HFFc6 (cell line): ENCODE measurements around the gene PKP4. TPM values are rescaled to one million over a fixed set of nuclear protein-coding genes. Genes with fewer than 3 reads are reported as not detected.

Experiments
- DNase-seq: peaks from one replicate; pipeline ENCODE4 v3.0.0-alpha.2; 2018
- H3K27ac Mint-ChIP-seq: 2 replicates; pipeline ENCODE4 v1.8.0; 2020; ENCODE audit warnings: mild to moderate bottlenecking, mixed read lengths
- H3K27me3 Mint-ChIP-seq: 2 replicates; pipeline ENCODE4 v1.8.0; 2021; ENCODE audit warnings: mild to moderate bottlenecking, moderate library complexity, mixed read lengths; ENCODE audit not compliant: insufficient read depth
- H3K36me3 Mint-ChIP-seq: 2 replicates; pipeline ENCODE4 v1.8.0; 2021; ENCODE audit warnings: low read depth, mixed read lengths
- H3K4me1 Mint-ChIP-seq: 2 replicates; pipeline ENCODE4 v1.8.0; 2020; ENCODE audit warnings: low read depth, mixed read lengths
- H3K4me3 Mint-ChIP-seq: 2 replicates; pipeline ENCODE4 v1.8.0; 2020; ENCODE audit warnings: mild to moderate bottlenecking, moderate library complexity, mixed read lengths
- H3K9me3 Mint-ChIP-seq: 2 replicates; pipeline ENCODE4 v1.8.0; 2020; ENCODE audit warnings: mild to moderate bottlenecking, mixed read lengths
- CTCF ChIP-seq: fragments of 200-600 bp; sonication (generic); IDR thresholded peaks from 2 replicates; pipeline ENCODE4 v1.5.0; 2021; ENCODE audit warnings: antibody characterized with exemption, mild to moderate bottlenecking
- total RNA-seq, 6 experiments: library from RNA; stranded (reverse); fragmentation: NEBNext Ultra II Directional; extraction: Animal tissue kit (Norgen Biotek cat#: 25700); gene quantifications; 2 replicates in 1 of 6; 3 replicates in 5 of 6; pipeline ENCODE4 v1.2.3, GENCODE V29; 2021

Gene PKP4
- total RNA-seq, 6 experiments from 2014 or later, result 35.9 to 48.9 (median 43.5) TPM

GRCh38 chr2:158677542-158677941, 220.8 kb downstream of the PKP4 start:
- H3K9me3 Mint-ChIP-seq, result no peaks in the 10 kb centered on the region
- H3K4me3 Mint-ChIP-seq, result no peak overlapping the region
- no peaks in the 10 kb centered on the region for H3K4me1 Mint-ChIP-seq
- peaks cover 46% of the 10 kb centered on the region for H3K36me3 Mint-ChIP-seq
- H3K27ac Mint-ChIP-seq, result no peak overlapping the region
- no peak for TF ChIP-seq CTCF
- DNase-seq, result no peak
- no peaks in the 10 kb centered on the region for H3K27me3 Mint-ChIP-seq

- TF ChIP-seq CTCF, result no peak
- peaks cover 10% of the 10 kb centered on the region for H3K4me1 Mint-ChIP-seq
- H3K4me3 Mint-ChIP-seq, result no peak overlapping the region
- H3K27me3 Mint-ChIP-seq, result no peaks in the 10 kb centered on the region
- DNase-seq, result no peak
- peaks cover 34% of the 10 kb centered on the region for H3K36me3 Mint-ChIP-seq
- no peaks in the 10 kb centered on the region for H3K9me3 Mint-ChIP-seq
- H3K27ac Mint-ChIP-seq, result no peak overlapping the region
Measured at GRCh38 chr2:158681816-158682215, 225.1 kb downstream of the PKP4 start.

GRCh38 chr2:158685646-158686045, 228.9 kb downstream of the PKP4 start:
- Mint-ChIP-seq H3K27ac (no peak overlapping the region), H3K36me3 (peaks cover 7% of the 10 kb centered on the region), H3K27me3 (no peaks in the 10 kb centered on the region; the same call in 1 of the 2 replicates), H3K9me3 (no peaks in the 10 kb centered on the region), H3K4me3 (no peak overlapping the region), H3K4me1 (peaks cover 16% of the 10 kb centered on the region)
- no peak for TF ChIP-seq CTCF
- DNase-seq, result no peak

GRCh38 chr2:158686210-158686691, 229.5 kb downstream of the PKP4 start:
- peaks cover 16% of the 10 kb centered on the region for H3K4me1 Mint-ChIP-seq
- peaks cover under 1% of the 10 kb centered on the region for H3K27me3 Mint-ChIP-seq
- TF ChIP-seq CTCF, result no peak
- H3K36me3 Mint-ChIP-seq, result 0 out of 2 replicates have a peak, but pooled peaks cover under 1% of the 10 kb centered on the region
- H3K9me3 Mint-ChIP-seq, result no peaks in the 10 kb centered on the region
- DNase-seq, result peak; percentile 28
- no peak overlapping the region for H3K4me3 Mint-ChIP-seq
- no peak overlapping the region for H3K27ac Mint-ChIP-seq

GRCh38 chr2:158687315-158687714, 230.6 kb downstream of the PKP4 start:
- no peak for TF ChIP-seq CTCF
- Mint-ChIP-seq H3K27ac (no peak overlapping the region), H3K4me1 (peaks cover 16% of the 10 kb centered on the region), H3K4me3 (no peak overlapping the region), H3K27me3 (peaks cover 5% of the 10 kb centered on the region), H3K9me3 (no peaks in the 10 kb centered on the region), H3K36me3 (no peaks in the 10 kb centered on the region)
- DNase-seq, result no peak

GRCh38 chr2:158688721-158689120, 232.0 kb downstream of the PKP4 start:
- peaks cover 16% of the 10 kb centered on the region for H3K4me1 Mint-ChIP-seq
- H3K36me3 Mint-ChIP-seq, result no peaks in the 10 kb centered on the region
- H3K9me3 Mint-ChIP-seq, result no peaks in the 10 kb centered on the region
- H3K27ac Mint-ChIP-seq, result no peak overlapping the region
- no peak overlapping the region for H3K4me3 Mint-ChIP-seq
- TF ChIP-seq CTCF, result no peak
- peaks cover 5% of the 10 kb centered on the region for H3K27me3 Mint-ChIP-seq
- peak; percentile 35 for DNase-seq
